Mammary epithelial cell (primary cell): ENCODE data around the gene ANKS1B.

Source experiments
- EZH2 ChIP-seq: IDR thresholded peaks from 2 replicates; pipeline ENCODE4 v1.6.1; 2012; ENCODE audit warnings: low read length, inconsistent platforms, borderline replicate concordance
- TF ChIP-seq, protein P1 (sequence below), 2 donors: IDR thresholded peaks in 1 of 2; conservative IDR thresholded peaks in 1 of 2; 2 replicates each; pipeline ENCODE4 v1.5.1; 2011 to 2012; ENCODE audit warnings: inconsistent platforms in 2 of 2, low read length in 2 of 2, mild to moderate bottlenecking in 2 of 2, control low read depth in 1 of 2, low read depth in 1 of 2; ENCODE audit not compliant: insufficient read depth in 1 of 2; ENCODE audit errors: extremely low read depth in 1 of 2

DNA sequence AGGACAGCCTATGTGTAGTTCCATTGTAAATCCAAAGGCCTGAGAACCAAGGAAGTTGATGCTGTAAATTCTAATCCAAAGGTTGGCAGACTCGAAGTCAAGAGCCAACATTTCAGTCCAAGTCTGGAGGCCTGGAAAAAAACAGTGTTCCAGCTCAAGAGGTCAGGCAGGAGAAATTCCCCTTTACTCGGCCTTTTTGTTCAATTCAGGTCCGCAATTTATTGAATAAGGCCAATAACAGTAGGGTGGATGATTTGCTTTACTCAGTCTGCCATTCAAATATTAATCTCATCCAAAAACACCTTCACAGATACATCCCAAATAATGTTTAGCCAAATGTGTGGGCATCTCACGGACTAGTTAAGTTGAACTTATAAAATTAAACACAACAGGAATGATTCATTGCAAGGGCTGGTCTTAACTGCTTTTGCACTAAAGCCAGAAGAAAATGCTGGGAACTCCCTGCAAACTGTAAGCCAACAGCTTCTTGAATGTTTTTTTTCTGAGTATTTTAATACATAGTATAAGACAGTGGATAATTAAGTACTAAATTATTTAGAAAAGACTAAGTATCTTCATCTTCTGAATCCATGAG, 534.6 kb downstream of the ANKS1B start:
- TF ChIP-seq, protein P1, sequence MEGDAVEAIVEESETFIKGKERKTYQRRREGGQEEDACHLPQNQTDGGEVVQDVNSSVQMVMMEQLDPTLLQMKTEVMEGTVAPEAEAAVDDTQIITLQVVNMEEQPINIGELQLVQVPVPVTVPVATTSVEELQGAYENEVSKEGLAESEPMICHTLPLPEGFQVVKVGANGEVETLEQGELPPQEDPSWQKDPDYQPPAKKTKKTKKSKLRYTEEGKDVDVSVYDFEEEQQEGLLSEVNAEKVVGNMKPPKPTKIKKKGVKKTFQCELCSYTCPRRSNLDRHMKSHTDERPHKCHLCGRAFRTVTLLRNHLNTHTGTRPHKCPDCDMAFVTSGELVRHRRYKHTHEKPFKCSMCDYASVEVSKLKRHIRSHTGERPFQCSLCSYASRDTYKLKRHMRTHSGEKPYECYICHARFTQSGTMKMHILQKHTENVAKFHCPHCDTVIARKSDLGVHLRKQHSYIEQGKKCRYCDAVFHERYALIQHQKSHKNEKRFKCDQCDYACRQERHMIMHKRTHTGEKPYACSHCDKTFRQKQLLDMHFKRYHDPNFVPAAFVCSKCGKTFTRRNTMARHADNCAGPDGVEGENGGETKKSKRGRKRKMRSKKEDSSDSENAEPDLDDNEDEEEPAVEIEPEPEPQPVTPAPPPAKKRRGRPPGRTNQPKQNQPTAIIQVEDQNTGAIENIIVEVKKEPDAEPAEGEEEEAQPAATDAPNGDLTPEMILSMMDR (conservative IDR thresholded peaks at IDR 0.05 in 1 of 2, IDR thresholded peaks at IDR 0.05 in 1 of 2; ENCODE audit: extremely low read depth in 1 of 2, insufficient read depth in 1 of 2, low read depth in 1 of 2, low read length in 2 of 2): no peak
- TF ChIP-seq EZH2: no peak
